Activated naive CD8-positive, alpha-beta T cell treated with anti-CD3 and anti-CD28 coated beads, Interleukin-2, amount 10 ng/mL, durations not matched to agents 7 days and 5 days (primary cell): ENCODE measurements around the gene YPEL1. TPM values are rescaled to one million over a fixed set of nuclear protein-coding genes. Genes with fewer than 3 reads are reported as not detected.

Source experiments
- ATAC-seq: fragments of 150-1000 bp; cut with Tn5 transposase; one replicate; pipeline ENCODE4 v1.10.0; 2021; ENCODE audit warnings: low read depth, moderate library complexity
- POLR2A ChIA-PET: fragments of 350-600 bp; sonication (Branson Sonifier 250); formaldehyde crosslinking; loops from one replicate; lab custom pipeline; 2021; ENCODE audit warnings: antibody characterized with exemption; lab: Charles Lee
- DNase-seq: peaks from one replicate; pipeline ENCODE4 v3.0.0; 2021
- H3K27ac Mint-ChIP-seq: one replicate; pipeline ENCODE4 v1.8.0; 2022; ENCODE audit warnings: mild to moderate bottlenecking, mixed read lengths
- H3K27me3 Mint-ChIP-seq: one replicate; pipeline ENCODE4 v1.8.0; 2022; ENCODE audit warnings: mild to moderate bottlenecking, moderate library complexity, mixed read lengths
- H3K36me3 Mint-ChIP-seq: one replicate; pipeline ENCODE4 v1.8.0; 2021; ENCODE audit warnings: mild to moderate bottlenecking, mixed read lengths
- H3K4me1 Mint-ChIP-seq: one replicate; pipeline ENCODE4 v1.8.0; 2021; ENCODE audit warnings: mixed read lengths
- H3K4me3 Mint-ChIP-seq: one replicate; pipeline ENCODE4 v1.8.0; 2022; ENCODE audit warnings: mild to moderate bottlenecking, moderate library complexity, mixed read lengths
- H3K9me3 Mint-ChIP-seq: one replicate; pipeline ENCODE4 v1.8.0; 2021; ENCODE audit warnings: mixed read lengths
- total RNA-seq, 2 experiments: library from RNA; stranded (reverse); gene quantifications; one replicate each; pipeline ENCODE4 v1.2.3, GENCODE V29; 2021

Gene YPEL1, protein sequence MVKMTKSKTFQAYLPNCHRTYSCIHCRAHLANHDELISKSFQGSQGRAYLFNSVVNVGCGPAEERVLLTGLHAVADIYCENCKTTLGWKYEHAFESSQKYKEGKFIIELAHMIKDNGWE
- total RNA-seq: 10 to 100 TPM; 14.7 to 14.9 TPM

DNA sequence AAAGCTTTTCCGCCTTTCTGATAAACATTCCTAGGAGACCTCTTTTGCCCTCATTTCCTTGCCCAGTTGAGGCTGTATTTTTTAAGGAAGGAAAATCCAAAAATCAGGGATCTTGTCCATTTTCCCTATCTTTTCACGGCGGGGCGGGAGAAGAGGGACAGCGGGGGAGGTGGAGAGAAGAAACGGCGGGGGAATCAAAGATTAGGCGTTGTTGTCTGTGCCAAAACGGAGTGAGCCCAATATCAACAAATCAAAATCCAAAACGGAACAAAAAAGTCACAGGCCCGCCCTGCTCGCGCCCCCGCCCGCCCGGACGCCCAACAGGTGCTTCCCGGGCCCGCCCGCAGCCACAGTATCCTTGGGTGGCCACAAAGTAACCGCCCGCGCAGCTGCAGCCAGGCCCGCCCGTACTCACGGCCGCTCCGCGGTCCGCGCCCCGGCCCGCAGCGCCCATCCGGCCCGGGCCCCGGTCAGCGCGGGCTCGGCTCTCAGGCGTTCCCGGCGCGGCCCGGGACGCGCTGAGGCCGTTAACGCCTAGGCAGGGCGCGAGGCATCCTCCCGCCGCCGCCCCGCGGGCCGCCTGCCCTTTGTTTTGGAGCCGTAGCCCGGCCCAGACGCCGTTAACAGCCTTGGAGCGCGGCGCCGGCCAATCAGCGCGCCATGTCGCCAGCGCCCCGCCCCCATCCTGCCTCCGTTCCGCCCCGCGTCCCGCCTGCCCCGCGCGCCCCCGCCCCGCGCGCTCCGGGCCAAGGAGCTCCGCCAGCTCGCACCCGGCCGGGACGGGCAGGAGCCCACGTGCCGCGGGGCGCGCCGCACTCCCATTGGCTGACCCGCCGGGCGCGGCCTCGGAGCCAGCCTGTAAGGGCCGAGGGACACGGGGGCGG is at the start of gene YPEL1:
TSS of gene YPEL1 (minus strand) at position 595 of the 884 bp plus-strand sequence. CDS start 25,050 bp downstream, outside the sequence.
- Mint-ChIP-seq H3K9me3 (no peaks in the 10 kb centered on the region), H3K36me3 (no peaks in the 10 kb centered on the region), H3K4me3 (peak within 1 kb of the TSS; percentile 89), H3K4me1 (peaks cover 20% of the 10 kb centered on the region), H3K27ac (peak within 1 kb of the TSS; percentile 84), H3K27me3 (peaks cover 42% of the 10 kb centered on the region)
- POLR2A ChIA-PET: interaction anchor here (0.6 to 2.2 kb wide), 16 partner anchors 9 to 247 kb away, joined by 3 to 8 read pairs (median 4); partner anchors contain the start of genes PPIL2 and TOP3B
- peak; percentile 99 for DNase-seq
- ATAC-seq: peak; percentile 97

DNA sequence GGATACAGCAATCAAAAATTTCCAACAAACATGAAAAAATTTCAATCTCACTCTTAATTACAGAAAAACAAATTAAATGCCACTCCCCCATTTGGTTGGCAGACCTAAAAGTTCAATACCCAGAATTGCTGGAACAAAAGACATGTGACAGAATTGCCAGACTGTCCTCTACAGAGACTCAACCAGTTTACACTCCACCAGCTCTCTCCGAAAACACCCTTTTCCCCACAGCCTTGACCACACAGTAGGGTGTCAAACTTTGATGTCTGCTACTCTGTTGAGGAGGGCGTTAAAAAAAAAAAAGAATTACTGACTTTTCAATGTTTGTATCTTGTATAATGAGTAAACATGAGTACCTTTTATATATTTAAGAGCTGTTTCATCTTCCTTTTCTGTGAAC is 44.7 kb upstream of the YPEL1 start:
- Mint-ChIP-seq H3K36me3 (peaks cover 24% of the 10 kb centered on the region), H3K4me3 (no peak overlapping the region), H3K27ac (no peak overlapping the region), H3K27me3 (no peaks in the 10 kb centered on the region), H3K4me1 (peaks cover 7% of the 10 kb centered on the region), H3K9me3 (no peaks in the 10 kb centered on the region)
- DNase-seq: no peak
- ATAC-seq: no peak
- POLR2A ChIA-PET: interaction anchor here (0.8 kb wide), 1 partner anchor 44 kb away, joined by 3 read pairs; no protein-coding TSS in a partner anchor

DNA sequence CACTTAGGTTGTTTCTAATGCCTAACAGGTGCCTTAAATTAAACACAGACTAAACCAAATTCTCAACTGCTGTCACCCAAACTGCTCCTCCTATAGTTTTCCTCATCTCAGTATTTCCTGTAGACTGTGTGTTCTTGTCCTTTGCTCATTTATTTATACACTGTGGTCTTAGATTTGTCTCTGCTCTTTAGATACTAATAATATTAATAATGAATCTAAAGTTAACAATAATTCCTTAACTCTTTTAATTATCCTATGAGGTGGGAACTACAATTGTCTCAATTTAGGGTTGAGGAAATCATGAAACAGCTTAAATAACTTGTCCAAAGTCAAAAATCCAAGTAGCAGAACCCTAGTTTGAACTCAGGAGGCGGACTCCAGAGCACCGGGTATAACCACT is 43.9 kb upstream of the YPEL1 start:
- no peak for ATAC-seq
- peak overlapping the region; percentile 46 for H3K27ac Mint-ChIP-seq
- no peaks in the 10 kb centered on the region for H3K9me3 Mint-ChIP-seq
- peaks cover 16% of the 10 kb centered on the region for H3K36me3 Mint-ChIP-seq
- POLR2A ChIA-PET: no interaction called here
- no peaks in the 10 kb centered on the region for H3K27me3 Mint-ChIP-seq
- H3K4me3 Mint-ChIP-seq: no peak overlapping the region
- peaks cover 7% of the 10 kb centered on the region for H3K4me1 Mint-ChIP-seq
- no peak for DNase-seq

DNA sequence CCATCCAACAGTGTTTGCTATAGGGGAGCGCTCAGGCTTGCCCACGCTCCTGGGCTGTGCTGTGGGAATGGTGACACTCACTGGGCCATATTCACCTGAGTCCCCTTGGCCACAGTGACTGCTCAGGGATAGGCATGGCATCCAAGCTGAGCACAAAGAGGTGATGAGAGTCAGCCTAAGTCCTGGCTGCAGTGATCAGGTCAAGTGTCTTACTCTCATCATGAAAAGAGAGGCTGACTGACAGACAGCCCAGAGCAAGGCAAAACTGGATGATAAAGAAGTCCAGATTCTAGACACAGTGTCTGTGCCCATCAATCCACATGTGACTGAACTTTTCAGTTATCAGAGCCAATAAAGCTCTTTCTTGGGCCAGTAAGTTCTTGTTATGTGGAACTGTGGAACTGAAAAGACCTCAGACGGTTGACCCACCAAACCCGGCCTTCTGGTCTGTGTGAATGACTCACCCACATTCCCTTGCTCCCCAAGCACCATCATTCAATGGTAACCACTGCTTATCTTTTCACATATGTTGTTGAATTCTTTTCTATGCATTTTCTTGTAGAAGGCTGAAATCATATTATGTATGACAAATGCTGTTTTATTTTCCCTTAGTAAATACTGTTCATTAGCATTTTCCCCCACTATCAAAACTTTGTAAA is 43.2 kb upstream of the YPEL1 start:
- Mint-ChIP-seq H3K9me3 (no peaks in the 10 kb centered on the region), H3K4me1 (peaks cover 9% of the 10 kb centered on the region), H3K36me3 (peaks cover 16% of the 10 kb centered on the region), H3K27me3 (no peaks in the 10 kb centered on the region), H3K27ac (peak overlapping the region; percentile 46), H3K4me3 (no peak overlapping the region)
- DNase-seq (no peak), ATAC-seq (no peak)
- POLR2A ChIA-PET: no interaction called here

DNA sequence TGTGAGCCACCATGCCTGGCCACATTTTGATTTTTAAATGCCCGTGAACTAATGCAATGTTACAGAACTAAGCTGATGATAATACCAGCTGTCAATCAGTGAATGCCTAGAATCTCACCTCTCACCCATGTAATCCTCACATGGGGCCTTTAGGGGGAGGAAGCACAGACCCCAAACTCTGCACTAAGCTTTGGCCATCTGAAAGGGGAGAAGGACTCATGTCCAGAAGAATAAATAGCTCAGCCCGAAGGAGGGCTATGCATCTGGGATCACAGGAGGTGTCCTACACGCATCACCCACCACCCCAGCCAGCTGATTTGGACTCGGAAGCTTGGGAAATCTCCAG is 36.0 kb upstream of the YPEL1 start:
- Mint-ChIP-seq H3K27ac (no peak overlapping the region), H3K27me3 (no peaks in the 10 kb centered on the region), H3K4me3 (no peak overlapping the region), H3K9me3 (no peaks in the 10 kb centered on the region), H3K36me3 (peaks cover 49% of the 10 kb centered on the region), H3K4me1 (peaks cover 36% of the 10 kb centered on the region)
- POLR2A ChIA-PET: no interaction called here
- ATAC-seq (no peak), DNase-seq (no peak)

DNA sequence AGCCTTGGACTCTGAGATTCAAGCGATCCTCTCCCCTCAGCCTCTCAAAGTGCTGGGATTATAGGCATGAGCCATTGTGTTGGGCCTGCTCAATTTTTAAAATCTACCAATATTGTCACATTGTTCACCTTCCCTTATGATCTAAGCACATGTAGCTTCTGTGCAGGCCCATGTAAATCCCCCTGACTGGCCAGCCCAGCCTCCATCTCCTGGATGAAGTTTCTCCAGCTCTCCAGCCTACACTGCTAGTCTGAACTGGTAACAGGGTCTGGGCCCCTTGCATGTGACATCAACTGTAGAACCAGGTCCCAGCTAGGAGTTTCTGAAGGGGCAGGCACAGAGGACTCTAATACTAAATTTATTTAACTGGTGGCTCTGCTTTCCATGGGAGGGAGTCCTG is 32.8 kb upstream of the YPEL1 start:
- Mint-ChIP-seq H3K27ac (peak overlapping the region; percentile 90), H3K9me3 (no peaks in the 10 kb centered on the region), H3K27me3 (no peaks in the 10 kb centered on the region), H3K4me3 (peak overlapping the region; percentile 40), H3K36me3 (peaks cover 61% of the 10 kb centered on the region), H3K4me1 (peaks cover 60% of the 10 kb centered on the region)
- POLR2A ChIA-PET: no interaction called here
- no peak for DNase-seq
- ATAC-seq: no peak

DNA sequence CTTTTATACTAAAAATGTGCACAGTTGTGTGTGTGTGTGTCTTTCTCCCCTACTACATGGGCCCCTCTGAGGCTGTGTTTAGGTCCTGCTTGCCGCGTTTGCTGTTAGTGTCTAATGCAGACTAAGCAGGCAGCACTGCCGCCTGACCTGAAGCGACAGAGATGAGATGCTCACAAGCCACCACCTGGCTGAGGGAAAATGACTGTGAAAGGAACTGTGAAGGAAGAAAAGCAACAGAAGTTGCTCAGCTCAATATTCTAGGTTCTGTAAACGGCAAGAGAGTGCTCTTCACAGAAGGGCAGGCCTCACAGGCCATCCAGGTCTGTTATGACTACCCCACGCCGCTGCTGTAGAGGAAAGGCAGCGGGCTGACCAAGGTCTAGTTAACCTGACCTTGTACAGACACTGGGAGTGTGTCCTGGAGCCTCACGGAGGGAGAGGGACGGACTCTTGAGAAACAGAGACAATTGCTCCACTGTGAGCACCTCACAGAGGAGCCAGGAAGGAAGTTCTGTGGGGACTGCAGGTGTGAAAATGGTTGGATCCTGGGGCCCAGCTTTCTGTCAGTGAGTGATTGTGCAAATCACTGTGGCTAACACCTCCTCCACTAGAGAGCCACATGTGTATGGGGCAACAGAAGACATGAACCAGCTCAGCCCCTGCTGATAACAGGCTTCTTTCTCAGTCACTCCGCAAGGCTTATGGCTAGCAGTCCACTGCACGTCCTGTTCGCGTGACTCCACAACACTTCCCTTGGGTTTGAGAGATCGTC is 31.3 kb upstream of the YPEL1 start:
- H3K27me3 Mint-ChIP-seq: no peaks in the 10 kb centered on the region
- H3K27ac Mint-ChIP-seq: peak overlapping the region; percentile 90
- ATAC-seq (peak; percentile 96), DNase-seq (peak; percentile 62)
- H3K4me3 Mint-ChIP-seq: peak overlapping the region; percentile 71
- peaks cover 62% of the 10 kb centered on the region for H3K4me1 Mint-ChIP-seq
- POLR2A ChIA-PET: interaction anchor here (0.6 to 2.1 kb wide), 5 partner anchors 31 to 101 kb away, joined by 3 to 8 read pairs (median 5); partner anchors contain the start of genes PPIL2 and YPEL1
- H3K9me3 Mint-ChIP-seq: no peaks in the 10 kb centered on the region
- H3K36me3 Mint-ChIP-seq: peaks cover 65% of the 10 kb centered on the region

DNA sequence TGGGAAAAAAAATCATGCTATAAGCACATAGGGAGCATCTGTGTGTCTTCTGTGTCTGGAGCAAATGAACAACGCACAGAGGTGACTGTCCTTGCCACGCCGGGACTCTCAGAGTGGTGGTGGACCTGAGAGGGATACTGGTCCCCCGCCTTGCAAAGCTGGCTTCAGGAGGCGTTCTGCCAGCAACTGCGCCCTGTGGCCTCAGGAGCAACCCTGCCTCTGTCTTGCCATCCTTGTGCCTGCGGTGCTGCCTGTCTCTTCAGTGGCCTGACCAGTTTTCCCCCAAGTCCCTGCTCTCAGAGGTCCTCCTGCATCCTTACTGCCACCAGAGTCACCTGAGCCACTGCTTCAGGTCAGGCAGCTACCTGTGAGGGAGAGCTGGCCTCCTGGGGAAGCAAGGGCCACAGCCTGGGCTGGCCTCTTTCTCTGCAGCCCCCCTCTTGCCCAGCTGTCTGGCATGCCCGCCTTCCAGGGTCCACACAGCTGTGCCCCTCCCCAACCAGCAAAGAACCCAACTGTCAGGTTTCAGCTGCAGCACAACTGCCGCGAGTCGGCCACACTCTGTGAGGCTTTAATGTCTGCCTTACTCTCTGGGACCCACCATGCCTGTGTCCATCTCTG is 30.4 kb upstream of the YPEL1 start:
- Mint-ChIP-seq H3K27ac (peak overlapping the region; percentile 90), H3K27me3 (no peaks in the 10 kb centered on the region), H3K4me3 (peak overlapping the region; percentile 71), H3K9me3 (no peaks in the 10 kb centered on the region), H3K4me1 (peaks cover 69% of the 10 kb centered on the region), H3K36me3 (peaks cover 61% of the 10 kb centered on the region)
- POLR2A ChIA-PET: interaction anchor here (0.6 to 2.1 kb wide), 3 partner anchors 30 to 100 kb away, joined by 3 to 8 read pairs (median 6); partner anchors contain the start of genes PPIL2 and YPEL1
- ATAC-seq: no peak
- DNase-seq: no peak

DNA sequence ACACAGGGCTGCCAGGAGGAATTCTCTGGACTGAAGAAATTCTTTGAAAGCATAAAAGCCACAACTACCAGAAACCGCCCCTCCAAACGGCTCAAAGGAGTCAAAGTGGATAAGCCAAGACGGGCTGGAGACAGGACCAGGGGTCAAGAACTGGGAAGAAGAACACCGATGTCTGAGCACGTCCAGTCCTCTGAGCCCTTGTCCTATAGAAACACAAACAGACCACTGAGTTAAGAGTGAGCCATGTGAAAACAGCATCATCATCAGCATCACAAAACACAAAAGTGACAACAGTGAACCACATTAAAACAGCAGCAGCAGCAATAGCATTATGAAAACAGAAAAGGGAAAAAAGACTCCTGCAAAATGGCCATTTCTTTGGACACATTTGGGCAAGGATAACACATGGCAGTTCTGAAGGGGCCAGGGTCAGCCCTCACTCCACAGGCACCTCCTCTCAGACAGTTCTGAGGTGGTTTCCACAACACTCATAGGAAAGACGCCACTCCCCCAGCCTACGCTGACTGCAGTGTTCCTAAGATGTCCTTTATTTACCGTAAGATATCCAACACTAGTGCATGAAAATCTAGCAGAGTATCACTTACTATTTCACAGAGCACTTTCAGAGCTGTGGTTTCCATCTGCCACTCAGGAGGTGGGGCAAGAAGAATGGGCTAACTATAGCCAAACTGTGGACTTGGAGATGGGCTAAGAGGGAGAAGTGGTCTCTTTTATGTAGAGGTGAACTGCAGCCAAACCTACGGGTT is 28.6 kb upstream of the YPEL1 start:
- POLR2A ChIA-PET: no interaction called here
- Mint-ChIP-seq H3K4me1 (peaks cover 75% of the 10 kb centered on the region), H3K4me3 (peak overlapping the region; percentile 54), H3K9me3 (no peaks in the 10 kb centered on the region), H3K36me3 (peaks cover 53% of the 10 kb centered on the region), H3K27ac (peak overlapping the region; percentile 68), H3K27me3 (no peaks in the 10 kb centered on the region)
- DNase-seq (no peak), ATAC-seq (no peak)

DNA sequence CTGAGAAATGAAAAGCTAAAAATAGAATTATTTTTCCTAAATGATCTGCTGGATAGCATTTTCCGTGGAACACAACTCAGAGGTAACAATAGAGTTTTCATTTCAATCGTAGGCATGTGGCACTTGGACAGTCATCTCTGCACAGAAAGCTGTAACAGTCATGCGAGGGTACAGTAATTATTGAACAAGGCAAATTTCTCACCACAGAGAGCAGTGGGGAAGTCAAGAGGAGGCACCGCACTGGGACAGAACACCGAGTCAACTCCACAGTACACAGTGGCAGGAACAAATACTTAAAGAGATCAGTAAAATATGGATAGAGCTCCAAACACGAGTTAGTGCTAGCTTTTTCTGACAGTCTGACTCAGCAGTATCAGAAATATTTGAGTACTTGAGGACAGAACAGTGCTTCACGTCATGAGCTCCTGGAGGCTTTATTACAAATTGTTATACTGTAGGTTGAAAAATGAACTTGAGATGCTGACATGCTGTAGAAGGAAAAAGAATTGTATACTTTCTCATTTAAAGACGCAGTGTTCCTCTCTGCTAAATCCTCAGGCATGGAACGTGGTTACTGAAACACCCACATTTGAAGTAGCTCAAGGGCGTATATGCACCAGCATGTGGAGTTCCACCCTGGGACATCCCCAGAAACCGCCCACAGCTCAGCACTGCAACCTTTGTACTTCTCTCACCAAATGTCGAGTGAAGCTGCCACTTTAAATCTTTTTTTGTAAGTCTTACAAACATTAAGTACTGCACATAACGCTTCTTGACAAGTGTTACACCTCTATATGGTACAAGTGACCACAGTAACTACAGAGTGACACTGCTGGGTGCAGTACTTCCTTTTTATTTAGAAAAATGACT is 27.4 kb upstream of the YPEL1 start:
- peaks cover 71% of the 10 kb centered on the region for H3K4me1 Mint-ChIP-seq
- no peaks in the 10 kb centered on the region for H3K9me3 Mint-ChIP-seq
- peak overlapping the region; percentile 68 for H3K27ac Mint-ChIP-seq
- H3K4me3 Mint-ChIP-seq: peak overlapping the region; percentile 54
- DNase-seq: no peak
- POLR2A ChIA-PET: interaction anchor here (1.2 to 1.4 kb wide), 2 partner anchors 27 to 28 kb away, joined by 4 read pairs; partner anchors contain the start of gene YPEL1
- peaks cover 53% of the 10 kb centered on the region for H3K36me3 Mint-ChIP-seq
- H3K27me3 Mint-ChIP-seq: no peaks in the 10 kb centered on the region
- peak; percentile 9 for ATAC-seq

DNA sequence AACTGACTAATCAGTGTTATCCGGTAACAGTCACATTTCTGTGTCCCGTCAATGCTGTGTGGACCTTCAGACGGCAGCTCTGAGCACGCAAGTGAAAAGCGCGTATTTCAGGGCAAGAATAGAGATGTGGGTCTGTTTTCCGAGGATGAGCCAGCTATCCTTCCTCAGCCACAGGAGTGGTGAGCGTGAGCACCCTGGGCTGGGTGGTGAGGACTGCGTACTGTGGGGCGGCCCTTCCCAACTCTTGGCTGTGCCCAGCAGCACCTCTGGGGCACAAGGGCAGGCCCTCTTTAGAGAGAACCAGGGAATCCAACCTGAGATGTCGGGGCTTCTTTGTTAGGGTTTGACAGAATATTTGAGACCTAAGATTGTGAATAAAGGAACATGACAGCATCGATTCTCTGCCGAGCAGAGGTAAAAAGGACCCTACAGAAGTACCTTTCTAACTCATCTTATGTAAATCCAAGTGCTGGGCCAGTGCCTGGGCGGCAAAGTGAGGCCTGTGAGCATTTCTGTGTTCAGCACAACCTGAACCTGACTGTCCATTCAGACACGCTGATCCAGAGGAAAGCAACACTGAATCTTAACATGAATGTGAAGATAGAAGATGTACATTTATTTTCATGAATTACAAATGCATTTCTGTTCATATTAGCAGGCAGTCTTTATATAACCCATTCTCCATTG is 26.5 kb upstream of the YPEL1 start:
- no peak overlapping the region for H3K27ac Mint-ChIP-seq
- no peaks in the 10 kb centered on the region for H3K27me3 Mint-ChIP-seq
- no peak for ATAC-seq
- no peaks in the 10 kb centered on the region for H3K9me3 Mint-ChIP-seq
- POLR2A ChIA-PET: interaction anchor here (0.6 to 1.4 kb wide), 3 partner anchors 26 to 34 kb away, joined by 3 to 4 read pairs (median 4); partner anchors contain the start of gene YPEL1
- peaks cover 65% of the 10 kb centered on the region for H3K4me1 Mint-ChIP-seq
- no peak overlapping the region for H3K4me3 Mint-ChIP-seq
- H3K36me3 Mint-ChIP-seq: peaks cover 50% of the 10 kb centered on the region
- no peak for DNase-seq
